Measurements from ENCODE around the gene SOD3.

DNA sequence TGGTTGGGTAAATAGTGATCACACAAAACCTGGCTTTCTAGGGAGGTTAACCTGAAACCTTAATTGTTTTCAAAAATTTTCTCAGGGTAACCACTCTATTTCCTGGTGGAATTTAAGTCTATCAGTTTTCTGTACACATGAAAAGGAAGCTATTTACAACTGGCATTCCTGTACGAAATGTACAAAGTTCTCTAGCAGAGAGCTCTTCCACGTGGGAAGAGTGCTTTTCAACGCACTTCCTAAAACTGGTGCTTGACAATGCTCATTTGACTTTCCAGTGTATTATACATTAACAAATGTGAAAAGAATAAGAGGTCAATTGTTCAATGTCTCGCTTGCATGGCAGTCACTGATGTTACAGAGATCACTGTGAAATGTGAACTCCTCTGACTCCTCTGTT lies 2.8 kb upstream of the SOD3 start:
- TF ChIP-seq KDM1A (IDR thresholded peaks at IDR 0.05; ENCODE audit: borderline replicate concordance, low read length) (no peak), YY1 (IDR thresholded peaks at IDR 0.05; ENCODE audit: low read depth, low read length) (no peak), POLR2AphosphoS5 (IDR thresholded peaks at IDR 0.05; ENCODE audit: low read depth, low read length) (no peak), POLR2A (IDR thresholded peaks at IDR 0.05; ENCODE audit: control extremely low read depth in 1 of 2, low read depth in 2 of 2, low read length in 2 of 2) (no peak), EZH2 (IDR thresholded peaks at IDR 0.05; ENCODE audit: low read depth, low read length, severe bottlenecking) (no peak), GABPA (IDR thresholded peaks at IDR 0.05; ENCODE audit: borderline replicate concordance, insufficient read depth, low read length) (no peak), SRF (IDR thresholded peaks at IDR 0.05; ENCODE audit: low read depth, low read length) (no peak), RNF2 (IDR thresholded peaks at IDR 0.05; ENCODE audit: borderline replicate concordance, low read depth, low read length, missing control alignments, poor library complexity, severe bottlenecking) (no peak), TCF12 (IDR thresholded peaks at IDR 0.05; ENCODE audit: low read depth, low read length) (no peak), CBX8 (IDR thresholded peaks at IDR 0.05; ENCODE audit: borderline replicate concordance, low read depth, low read length) (no peak)
- TF ChIP-seq, protein P1, sequence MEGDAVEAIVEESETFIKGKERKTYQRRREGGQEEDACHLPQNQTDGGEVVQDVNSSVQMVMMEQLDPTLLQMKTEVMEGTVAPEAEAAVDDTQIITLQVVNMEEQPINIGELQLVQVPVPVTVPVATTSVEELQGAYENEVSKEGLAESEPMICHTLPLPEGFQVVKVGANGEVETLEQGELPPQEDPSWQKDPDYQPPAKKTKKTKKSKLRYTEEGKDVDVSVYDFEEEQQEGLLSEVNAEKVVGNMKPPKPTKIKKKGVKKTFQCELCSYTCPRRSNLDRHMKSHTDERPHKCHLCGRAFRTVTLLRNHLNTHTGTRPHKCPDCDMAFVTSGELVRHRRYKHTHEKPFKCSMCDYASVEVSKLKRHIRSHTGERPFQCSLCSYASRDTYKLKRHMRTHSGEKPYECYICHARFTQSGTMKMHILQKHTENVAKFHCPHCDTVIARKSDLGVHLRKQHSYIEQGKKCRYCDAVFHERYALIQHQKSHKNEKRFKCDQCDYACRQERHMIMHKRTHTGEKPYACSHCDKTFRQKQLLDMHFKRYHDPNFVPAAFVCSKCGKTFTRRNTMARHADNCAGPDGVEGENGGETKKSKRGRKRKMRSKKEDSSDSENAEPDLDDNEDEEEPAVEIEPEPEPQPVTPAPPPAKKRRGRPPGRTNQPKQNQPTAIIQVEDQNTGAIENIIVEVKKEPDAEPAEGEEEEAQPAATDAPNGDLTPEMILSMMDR (IDR thresholded peaks at IDR 0.05; ENCODE audit: control extremely low read depth in 1 of 3, insufficient read depth in 1 of 3, low read depth in 1 of 3, low read length in 3 of 3) = no peak
